ENCODE results near the gene CBFA2T2.

DNA sequence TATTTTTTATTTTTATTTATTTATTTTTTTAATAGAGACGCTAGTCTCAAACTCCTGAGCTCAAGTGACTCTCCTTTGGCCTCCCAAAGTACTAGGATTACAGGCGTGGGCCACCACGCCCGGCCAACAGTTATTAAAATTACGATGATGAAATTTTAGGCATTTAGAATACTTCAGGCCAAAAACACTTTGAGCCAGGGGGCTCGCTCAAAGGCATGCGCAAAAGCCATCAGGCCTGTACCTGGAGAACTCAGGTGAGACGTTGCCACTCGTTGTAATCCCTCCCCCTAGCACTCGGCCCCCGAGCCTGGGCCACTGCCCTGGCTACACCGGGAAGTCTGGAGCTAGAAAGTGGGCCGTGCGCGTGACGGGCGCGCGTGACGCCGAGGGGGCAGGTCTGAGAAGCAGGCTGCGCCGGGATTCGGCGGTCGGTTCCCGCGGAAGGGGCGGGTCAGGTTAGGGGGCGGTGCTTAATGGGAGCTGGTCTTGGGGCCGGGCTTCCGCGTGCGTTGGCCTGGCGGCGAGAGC is 337 bp upstream of the CBFA2T2 start:
- TF ChIP-seq, protein P1, sequence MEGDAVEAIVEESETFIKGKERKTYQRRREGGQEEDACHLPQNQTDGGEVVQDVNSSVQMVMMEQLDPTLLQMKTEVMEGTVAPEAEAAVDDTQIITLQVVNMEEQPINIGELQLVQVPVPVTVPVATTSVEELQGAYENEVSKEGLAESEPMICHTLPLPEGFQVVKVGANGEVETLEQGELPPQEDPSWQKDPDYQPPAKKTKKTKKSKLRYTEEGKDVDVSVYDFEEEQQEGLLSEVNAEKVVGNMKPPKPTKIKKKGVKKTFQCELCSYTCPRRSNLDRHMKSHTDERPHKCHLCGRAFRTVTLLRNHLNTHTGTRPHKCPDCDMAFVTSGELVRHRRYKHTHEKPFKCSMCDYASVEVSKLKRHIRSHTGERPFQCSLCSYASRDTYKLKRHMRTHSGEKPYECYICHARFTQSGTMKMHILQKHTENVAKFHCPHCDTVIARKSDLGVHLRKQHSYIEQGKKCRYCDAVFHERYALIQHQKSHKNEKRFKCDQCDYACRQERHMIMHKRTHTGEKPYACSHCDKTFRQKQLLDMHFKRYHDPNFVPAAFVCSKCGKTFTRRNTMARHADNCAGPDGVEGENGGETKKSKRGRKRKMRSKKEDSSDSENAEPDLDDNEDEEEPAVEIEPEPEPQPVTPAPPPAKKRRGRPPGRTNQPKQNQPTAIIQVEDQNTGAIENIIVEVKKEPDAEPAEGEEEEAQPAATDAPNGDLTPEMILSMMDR (IDR thresholded peaks at IDR 0.05) = no peak
- TF ChIP-seq, protein P2, sequence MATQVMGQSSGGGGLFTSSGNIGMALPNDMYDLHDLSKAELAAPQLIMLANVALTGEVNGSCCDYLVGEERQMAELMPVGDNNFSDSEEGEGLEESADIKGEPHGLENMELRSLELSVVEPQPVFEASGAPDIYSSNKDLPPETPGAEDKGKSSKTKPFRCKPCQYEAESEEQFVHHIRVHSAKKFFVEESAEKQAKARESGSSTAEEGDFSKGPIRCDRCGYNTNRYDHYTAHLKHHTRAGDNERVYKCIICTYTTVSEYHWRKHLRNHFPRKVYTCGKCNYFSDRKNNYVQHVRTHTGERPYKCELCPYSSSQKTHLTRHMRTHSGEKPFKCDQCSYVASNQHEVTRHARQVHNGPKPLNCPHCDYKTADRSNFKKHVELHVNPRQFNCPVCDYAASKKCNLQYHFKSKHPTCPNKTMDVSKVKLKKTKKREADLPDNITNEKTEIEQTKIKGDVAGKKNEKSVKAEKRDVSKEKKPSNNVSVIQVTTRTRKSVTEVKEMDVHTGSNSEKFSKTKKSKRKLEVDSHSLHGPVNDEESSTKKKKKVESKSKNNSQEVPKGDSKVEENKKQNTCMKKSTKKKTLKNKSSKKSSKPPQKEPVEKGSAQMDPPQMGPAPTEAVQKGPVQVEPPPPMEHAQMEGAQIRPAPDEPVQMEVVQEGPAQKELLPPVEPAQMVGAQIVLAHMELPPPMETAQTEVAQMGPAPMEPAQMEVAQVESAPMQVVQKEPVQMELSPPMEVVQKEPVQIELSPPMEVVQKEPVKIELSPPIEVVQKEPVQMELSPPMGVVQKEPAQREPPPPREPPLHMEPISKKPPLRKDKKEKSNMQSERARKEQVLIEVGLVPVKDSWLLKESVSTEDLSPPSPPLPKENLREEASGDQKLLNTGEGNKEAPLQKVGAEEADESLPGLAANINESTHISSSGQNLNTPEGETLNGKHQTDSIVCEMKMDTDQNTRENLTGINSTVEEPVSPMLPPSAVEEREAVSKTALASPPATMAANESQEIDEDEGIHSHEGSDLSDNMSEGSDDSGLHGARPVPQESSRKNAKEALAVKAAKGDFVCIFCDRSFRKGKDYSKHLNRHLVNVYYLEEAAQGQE (IDR thresholded peaks at IDR 0.05; ENCODE audit: insufficient read depth in 1 of 2, low read depth in 2 of 2, low read length in 1 of 2) = no peak
- TF ChIP-seq POLR2AphosphoS5 (IDR thresholded peaks at IDR 0.05; ENCODE audit: low read depth, low read length) = peak; percentile 96
- no peak for TF ChIP-seq SIN3A (IDR thresholded peaks at IDR 0.05; ENCODE audit: borderline replicate concordance, insufficient read depth, low read depth, low read length)
- TF ChIP-seq TCF7L2 (IDR thresholded peaks at IDR 0.05; ENCODE audit: low read depth, low read length) = no peak

All from Panc1 (cell line).